GM12891 (cell line): ENCODE results near the gene CEP104.

Experiments
- DNase-seq: peaks from one replicate; pipeline ENCODE4 v3.0.0; 2011; ENCODE audit warnings: low spot score; ENCODE audit not compliant: insufficient read length
- FAIRE-seq: peaks from 2 replicates; lab custom pipeline; 2011; peaks lifted over from hg19 to GRCh38; lab: Jason Lieb, UNC
- PAX5 ChIP-seq: IDR thresholded peaks from 2 replicates; pipeline ENCODE4 v1.6.1; 2011; ENCODE audit warnings: low read length, moderate library complexity, mild to moderate bottlenecking; ENCODE audit not compliant: insufficient read depth, severe bottlenecking
- POLR2A ChIP-seq: IDR thresholded peaks from 2 replicates; pipeline ENCODE4 v1.6.1; 2011; ENCODE audit warnings: low read depth, low read length, control low read depth
- POLR2AphosphoS5 ChIP-seq: IDR thresholded peaks from 2 replicates; pipeline ENCODE4 v1.6.1; 2011; ENCODE audit warnings: low read depth, low read length, control low read depth
- POU2F2 ChIP-seq: IDR thresholded peaks from 2 replicates; pipeline ENCODE4 v1.6.1; 2011; ENCODE audit warnings: low read depth, mild to moderate bottlenecking, control low read depth, low read length, moderate library complexity
- SPI1 ChIP-seq: IDR thresholded peaks from 2 replicates; pipeline ENCODE4 v1.6.1; 2011; ENCODE audit warnings: low read depth, low read length, control low read depth
- TAF1 ChIP-seq: IDR thresholded peaks from 2 replicates; pipeline ENCODE4 v1.6.1; 2011; ENCODE audit warnings: low read depth, low read length, control low read depth

Gene CEP104

GRCh38 chr1:3831689-3832088 is 25.3 kb downstream of the CEP104 start:
- no peak for TF ChIP-seq POLR2AphosphoS5
- TF ChIP-seq PAX5 = no peak
- no peak for TF ChIP-seq POU2F2
- DNase-seq = no peak
- no peak for FAIRE-seq

GRCh38 chr1:3828391-3828790 is 28.6 kb downstream of the CEP104 start:
- no peak for DNase-seq
- TF ChIP-seq POLR2AphosphoS5 (no peak), POU2F2 (no peak), SPI1 (no peak), TAF1 (no peak), POLR2A (no peak), PAX5 (no peak)

GRCh38 chr1:3827813-3828307 is 29.2 kb downstream of the CEP104 start:
- DNase-seq (no peak), FAIRE-seq (no peak)

More at GRCh38 chr1:3828391-3828790, 28.6 kb downstream of the CEP104 start:
- FAIRE-seq = no peak

GRCh38 chr1:3825356-3825755 is 31.7 kb downstream of the CEP104 start:
- no peak for DNase-seq
- no peak for FAIRE-seq
- TF ChIP-seq TAF1 (no peak), POLR2AphosphoS5 (no peak), POLR2A (no peak), SPI1 (no peak), POU2F2 (no peak), PAX5 (no peak)

More at GRCh38 chr1:3827813-3828307, 29.2 kb downstream of the CEP104 start:
- TF ChIP-seq POU2F2 (no peak), PAX5 (no peak), POLR2AphosphoS5 (no peak), TAF1 (no peak)

GRCh38 chr1:3824650-3825049 is 32.4 kb downstream of the CEP104 start:
- FAIRE-seq = no peak
- TF ChIP-seq POLR2AphosphoS5 = no peak
- TF ChIP-seq POU2F2 = no peak
- TF ChIP-seq POLR2A = no peak
- TF ChIP-seq PAX5 = no peak
- no peak for TF ChIP-seq TAF1
- no peak for TF ChIP-seq SPI1
- DNase-seq = no peak

- FAIRE-seq (no peak), DNase-seq (no peak)
- TF ChIP-seq TAF1 = no peak
- TF ChIP-seq POLR2A = no peak
- no peak for TF ChIP-seq POU2F2
- no peak for TF ChIP-seq PAX5
- no peak for TF ChIP-seq POLR2AphosphoS5
- TF ChIP-seq SPI1 = no peak
Measured at GRCh38 chr1:3822421-3822820, 34.6 kb downstream of the CEP104 start.

GRCh38 chr1:3821908-3822307 is 35.1 kb downstream of the CEP104 start:
- DNase-seq = no peak
- TF ChIP-seq POLR2AphosphoS5 (no peak), PAX5 (no peak), POU2F2 (no peak), SPI1 (no peak), POLR2A (no peak), TAF1 (no peak)
- FAIRE-seq = no peak

- no peak for DNase-seq
- FAIRE-seq = no peak
Measured at GRCh38 chr1:3821447-3821846, 35.6 kb downstream of the CEP104 start.

GRCh38 chr1:3821004-3821403 is 36.0 kb downstream of the CEP104 start:
- FAIRE-seq (no peak), DNase-seq (no peak)
- TF ChIP-seq SPI1 = no peak
- TF ChIP-seq PAX5 = no peak
- TF ChIP-seq POLR2A = no peak
- TF ChIP-seq POLR2AphosphoS5 = no peak
- no peak for TF ChIP-seq POU2F2
- TF ChIP-seq TAF1 = no peak

More at GRCh38 chr1:3821447-3821846, 35.6 kb downstream of the CEP104 start:
- TF ChIP-seq POLR2A (no peak), SPI1 (no peak), POU2F2 (no peak), POLR2AphosphoS5 (no peak), PAX5 (no peak), TAF1 (no peak)

GRCh38 chr1:3820316-3820715 is 36.7 kb downstream of the CEP104 start:
- TF ChIP-seq POLR2AphosphoS5 (no peak), POU2F2 (no peak), PAX5 (no peak), TAF1 (no peak), POLR2A (no peak), SPI1 (no peak)
- no peak for FAIRE-seq
- DNase-seq = no peak
